Activated CD4-positive, alpha-beta memory T cell treated with anti-CD3 and anti-CD28 coated beads for 36 hours (primary cell): ENCODE data around the gene FLT3LG. TPM values are rescaled to one million over a fixed set of nuclear protein-coding genes. Genes with fewer than 3 reads are reported as not detected.

ENCODE experiments used
- CTCF ChIA-PET: fragments of 350-600 bp; sonication (Branson Sonifier 250); formaldehyde crosslinking; loops from one replicate; lab custom pipeline; 2021; ENCODE audit warnings: antibody characterized with exemption, inconsistent platforms; lab: Charles Lee
- POLR2A ChIA-PET: fragments of 350-600 bp; sonication (Branson Sonifier 250); formaldehyde crosslinking; loops from one replicate; lab custom pipeline; 2021; ENCODE audit warnings: antibody characterized with exemption; lab: Charles Lee
- DNase-seq: peaks from one replicate; pipeline ENCODE4 v3.0.0-alpha.2; 2020
- H3K27ac Mint-ChIP-seq: one replicate; pipeline ENCODE4 v1.8.0; 2021; ENCODE audit warnings: mixed read lengths
- H3K27me3 Mint-ChIP-seq: one replicate; pipeline ENCODE4 v1.8.0; 2021; ENCODE audit warnings: mixed read lengths
- H3K36me3 Mint-ChIP-seq: one replicate; pipeline ENCODE4 v1.8.0; 2021; ENCODE audit warnings: mixed read lengths
- H3K4me1 Mint-ChIP-seq: one replicate; pipeline ENCODE4 v1.8.0; 2021; ENCODE audit warnings: low read depth, mixed read lengths
- H3K4me3 Mint-ChIP-seq: one replicate; pipeline ENCODE4 v1.8.0; 2021; ENCODE audit warnings: mild to moderate bottlenecking, mixed read lengths
- H3K9me3 Mint-ChIP-seq: one replicate; pipeline ENCODE4 v1.8.0; 2021; ENCODE audit warnings: mixed read lengths
- intact Hi-C: fragments of 100-400 bp; cut with micrococcal nuclease; formaldehyde crosslinking; loops from one replicate; pipeline ENCODE4 v1.15.1; 2023
- total RNA-seq, 2 experiments: library from RNA; stranded (reverse); gene quantifications; one replicate each; pipeline ENCODE4 v1.2.3, GENCODE V29; 2021

FLT3LG gene
- 10 to 100 TPM; 50.1 to 51.0 TPM for total RNA-seq

DNA sequence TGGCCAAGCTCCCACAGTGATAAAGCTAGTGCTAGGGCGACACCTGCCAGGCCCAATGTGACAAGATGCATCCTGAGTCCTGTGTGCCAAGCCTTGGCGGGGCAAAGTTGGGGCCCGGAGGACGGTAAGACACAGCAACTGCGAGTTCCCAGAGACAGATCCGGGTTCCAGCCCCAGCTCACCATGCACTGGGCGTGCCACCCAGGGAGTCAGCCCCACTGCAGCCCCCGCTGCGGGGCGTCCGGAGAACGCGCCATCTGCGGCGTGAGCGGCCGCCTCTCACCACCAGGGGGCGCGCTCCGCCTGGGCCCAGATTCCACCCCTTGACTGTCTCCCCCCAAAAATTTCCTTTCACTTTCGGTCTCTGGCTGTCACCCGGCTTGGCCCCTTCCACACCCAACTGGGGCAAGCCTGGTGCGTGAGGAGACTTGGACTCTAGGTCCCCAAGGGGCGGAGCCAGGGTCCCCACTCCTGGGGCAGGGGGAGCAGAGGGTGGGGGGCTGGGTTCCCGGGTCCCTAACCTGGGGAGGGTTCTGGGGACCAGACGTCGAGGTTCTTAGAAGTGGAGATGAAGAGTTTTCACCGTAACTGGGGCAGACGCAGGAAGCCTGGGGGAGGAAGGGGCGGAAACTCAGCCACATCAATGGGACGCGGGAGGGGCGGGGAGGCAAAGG, at the start of gene FLT3LG:
Gene FLT3LG, plus strand, starts transcription at position 348 of the 674 bp plus-strand sequence. CDS start 425 bp downstream, outside the sequence.
- Mint-ChIP-seq H3K4me1 (peaks cover 53% of the 10 kb centered on the region), H3K9me3 (no peaks in the 10 kb centered on the region), H3K36me3 (peaks cover 13% of the 10 kb centered on the region), H3K27ac (peak within 1 kb of the TSS; percentile 92), H3K4me3 (peak within 1 kb of the TSS; percentile 88), H3K27me3 (no peaks in the 10 kb centered on the region)
- ChIA-PET POLR2A (interaction anchor here (1.2 to 6.4 kb wide), 4 partner anchors 14 to 21 kb away, joined by 4 to 52 read pairs (median 4); partner anchors contain the start of genes ALDH16A1, PIH1D1 and RPL13A), CTCF (interaction anchor here (0.6 to 3.0 kb wide), 15 partner anchors 9 to 1345 kb away, joined by 3 to 18 read pairs (median 4); partner anchors contain the start of genes ALDH16A1 and PIH1D1)
- peak; percentile 93 for DNase-seq
- intact Hi-C loops = loop anchor here (1.0 to 10.0 kb wide), 5 partner anchors 21 to 249 kb away; partner anchors contain the start of genes ALDH16A1 and RPS11

DNA sequence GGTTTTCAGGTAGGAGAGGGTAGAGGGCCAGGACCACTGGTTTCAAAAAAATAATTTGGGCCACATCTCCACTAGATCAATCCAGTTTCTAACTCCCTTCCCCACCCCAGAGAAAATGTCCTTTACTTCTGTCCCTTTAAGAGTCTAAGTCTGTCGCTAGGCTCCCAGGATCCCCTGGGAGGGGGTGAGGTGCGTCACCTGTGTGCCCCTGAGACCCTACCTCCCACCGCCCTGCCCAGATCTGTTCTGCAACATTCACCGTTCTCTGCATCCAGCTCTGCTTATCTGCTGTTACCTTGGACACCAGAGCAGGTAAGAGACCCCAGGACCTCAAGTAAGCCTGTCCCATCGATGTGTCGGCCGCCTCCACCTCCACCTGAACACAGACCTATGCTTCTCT, 48.8 kb upstream of the FLT3LG start, which contains the start of gene GFY:
Gene GFY, plus strand, starts transcription at position 211 of the 400 bp plus-strand sequence. CDS start 1,043 bp downstream, outside the sequence.
- peaks cover 47% of the 10 kb centered on the region for H3K4me1 Mint-ChIP-seq
- H3K9me3 Mint-ChIP-seq = no peaks in the 10 kb centered on the region
- DNase-seq = no peak
- peaks cover 81% of the 10 kb centered on the region for H3K27me3 Mint-ChIP-seq
- no peak within 1 kb of the TSS for H3K27ac Mint-ChIP-seq
- no peaks in the 10 kb centered on the region for H3K36me3 Mint-ChIP-seq
- POLR2A ChIA-PET = interaction anchor here (0.9 kb wide), 1 partner anchor 9 kb away, joined by 4 read pairs; no protein-coding TSS in a partner anchor
- no peak within 1 kb of the TSS for H3K4me3 Mint-ChIP-seq
- intact Hi-C loops = no loop called here
- CTCF ChIA-PET = interaction anchor here (0.7 to 1.5 kb wide), 2 partner anchors 15 to 33 kb away, joined by 4 read pairs; no protein-coding TSS in a partner anchor

- POLR2A ChIA-PET = no interaction called here
- Mint-ChIP-seq H3K9me3 (no peaks in the 10 kb centered on the region), H3K4me1 (peaks cover 43% of the 10 kb centered on the region), H3K4me3 (no peak overlapping the region), H3K36me3 (no peaks in the 10 kb centered on the region), H3K27ac (no peak overlapping the region), H3K27me3 (peaks cover 81% of the 10 kb centered on the region)
- peak; percentile 43 for DNase-seq
- CTCF ChIA-PET = interaction anchor here (0.5 to 1.5 kb wide), 3 partner anchors 17 to 201 kb away, joined by 3 to 4 read pairs (median 3); no protein-coding TSS in a partner anchor
- intact Hi-C loops = no loop called here
Observed at GRCh38 chr19:49425922-49426592, 48.0 kb upstream of the FLT3LG start.

DNA sequence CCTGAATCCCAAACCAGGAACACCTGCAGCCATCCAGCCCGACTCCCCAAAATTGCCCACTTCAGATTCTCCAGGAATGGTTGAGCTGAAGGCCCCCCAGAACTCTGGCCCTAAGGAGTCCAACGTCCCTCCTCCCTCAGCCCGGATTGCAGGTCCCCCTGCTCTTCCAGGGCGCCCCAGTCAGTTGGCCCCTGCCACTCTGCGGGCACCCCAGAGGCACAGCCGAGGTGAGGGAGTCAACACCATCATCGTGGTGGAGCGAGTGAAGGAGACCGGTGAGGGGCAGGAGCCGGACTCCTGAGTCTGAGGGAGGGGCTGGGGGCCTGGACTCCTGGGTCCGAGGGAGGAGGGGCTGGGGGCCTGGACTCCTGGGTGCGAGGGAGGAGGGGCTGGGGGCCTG, 46.7 kb upstream of the FLT3LG start:
- ChIA-PET POLR2A (no interaction called here), CTCF (interaction anchor here (0.6 to 3.3 kb wide), 2 partner anchors 18 to 36 kb away, joined by 3 to 17 read pairs; no protein-coding TSS in a partner anchor)
- no peak overlapping the region for H3K4me3 Mint-ChIP-seq
- peaks cover 77% of the 10 kb centered on the region for H3K27me3 Mint-ChIP-seq
- DNase-seq = no peak
- no peak overlapping the region for H3K27ac Mint-ChIP-seq
- H3K4me1 Mint-ChIP-seq = peaks cover 38% of the 10 kb centered on the region
- intact Hi-C loops = no loop called here
- H3K9me3 Mint-ChIP-seq = no peaks in the 10 kb centered on the region
- no peaks in the 10 kb centered on the region for H3K36me3 Mint-ChIP-seq

GRCh38 chr19:49427855-49428546, 46.0 kb upstream of the FLT3LG start:
- no peak overlapping the region for H3K27ac Mint-ChIP-seq
- no peaks in the 10 kb centered on the region for H3K9me3 Mint-ChIP-seq
- no peak overlapping the region for H3K4me3 Mint-ChIP-seq
- DNase-seq = peak; percentile 38
- ChIA-PET POLR2A (no interaction called here), CTCF (interaction anchor here (0.6 to 3.3 kb wide), 2 partner anchors 18 to 37 kb away, joined by 3 to 17 read pairs; no protein-coding TSS in a partner anchor)
- intact Hi-C loops = no loop called here
- peaks cover 38% of the 10 kb centered on the region for H3K4me1 Mint-ChIP-seq
- no peaks in the 10 kb centered on the region for H3K36me3 Mint-ChIP-seq
- peaks cover 78% of the 10 kb centered on the region for H3K27me3 Mint-ChIP-seq

DNA sequence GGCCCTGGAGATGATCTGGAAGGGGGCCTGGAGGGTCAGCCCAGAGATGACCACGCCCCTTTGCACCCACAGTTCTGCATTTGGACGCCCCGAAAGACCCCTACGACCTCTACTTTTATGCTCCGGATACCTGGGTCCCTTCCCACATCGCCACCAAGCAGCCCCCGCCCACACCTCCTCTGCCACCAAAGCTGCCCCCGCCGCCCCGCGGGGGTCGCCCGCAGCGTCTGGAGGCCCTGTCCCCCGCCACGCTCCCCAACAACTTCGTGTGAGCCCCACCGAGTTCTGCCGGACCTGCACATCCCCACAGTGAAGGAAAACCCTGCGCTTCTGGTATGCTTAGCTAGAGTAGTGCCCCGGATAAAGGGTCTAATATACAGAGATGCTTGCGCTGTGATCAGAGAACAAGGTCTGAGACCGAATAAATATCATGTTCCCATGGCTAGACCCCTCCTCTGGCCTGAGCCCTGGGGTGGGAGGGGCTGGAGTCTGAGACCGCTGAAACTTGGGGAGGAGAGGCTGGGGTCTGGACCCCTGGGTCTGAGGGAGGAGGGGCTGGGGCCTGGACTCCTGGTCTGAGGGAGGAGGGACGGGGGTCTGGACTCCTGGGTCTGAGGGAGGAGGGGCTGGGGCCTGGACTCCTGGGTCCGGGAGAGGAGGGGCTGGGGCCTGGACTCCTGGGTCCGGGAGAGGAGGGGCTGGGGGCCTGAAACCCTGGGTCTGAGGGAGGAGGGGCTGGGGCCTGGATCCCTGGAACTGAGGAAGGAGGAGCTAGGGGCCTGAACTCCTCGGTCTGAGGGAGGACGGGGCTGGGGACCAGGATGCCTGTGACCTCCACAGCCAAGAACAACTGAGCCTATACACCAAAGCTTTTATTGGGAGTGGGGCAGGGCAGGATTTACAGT, 45.2 kb upstream of the FLT3LG start:
- H3K9me3 Mint-ChIP-seq = no peaks in the 10 kb centered on the region
- H3K27ac Mint-ChIP-seq = no peak overlapping the region
- H3K4me3 Mint-ChIP-seq = no peak overlapping the region
- peaks cover 80% of the 10 kb centered on the region for H3K27me3 Mint-ChIP-seq
- intact Hi-C loops = no loop called here
- CTCF ChIA-PET = interaction anchor here (1.3 to 3.3 kb wide), 2 partner anchors 33 to 38 kb away, joined by 5 to 17 read pairs; no protein-coding TSS in a partner anchor
- H3K36me3 Mint-ChIP-seq = no peaks in the 10 kb centered on the region
- peaks cover 36% of the 10 kb centered on the region for H3K4me1 Mint-ChIP-seq
- POLR2A ChIA-PET = no interaction called here
- DNase-seq = no peak

GRCh38 chr19:49430172-49430677, 43.8 kb upstream of the FLT3LG start:
- H3K27ac Mint-ChIP-seq = no peak overlapping the region
- no peak overlapping the region for H3K4me3 Mint-ChIP-seq
- H3K9me3 Mint-ChIP-seq = no peaks in the 10 kb centered on the region
- intact Hi-C loops = loop anchor here (1.0 kb wide), 1 partner anchor 38 kb away; no protein-coding TSS in a partner anchor
- CTCF ChIA-PET = interaction anchor here (1.1 to 3.3 kb wide), 4 partner anchors 9 to 39 kb away, joined by 3 to 17 read pairs (median 4); partner anchors contain the start of gene SLC17A7
- peaks cover 33% of the 10 kb centered on the region for H3K4me1 Mint-ChIP-seq
- H3K27me3 Mint-ChIP-seq = peaks cover 80% of the 10 kb centered on the region
- H3K36me3 Mint-ChIP-seq = no peaks in the 10 kb centered on the region
- no peak for DNase-seq
- POLR2A ChIA-PET = no interaction called here

- peaks cover 33% of the 10 kb centered on the region for H3K4me1 Mint-ChIP-seq
- intact Hi-C loops = loop anchor here (1.0 kb wide), 1 partner anchor 39 kb away; no protein-coding TSS in a partner anchor
- no peak overlapping the region for H3K4me3 Mint-ChIP-seq
Observed at GRCh38 chr19:49430678-49431329, 43.2 kb upstream of the FLT3LG start.

DNA sequence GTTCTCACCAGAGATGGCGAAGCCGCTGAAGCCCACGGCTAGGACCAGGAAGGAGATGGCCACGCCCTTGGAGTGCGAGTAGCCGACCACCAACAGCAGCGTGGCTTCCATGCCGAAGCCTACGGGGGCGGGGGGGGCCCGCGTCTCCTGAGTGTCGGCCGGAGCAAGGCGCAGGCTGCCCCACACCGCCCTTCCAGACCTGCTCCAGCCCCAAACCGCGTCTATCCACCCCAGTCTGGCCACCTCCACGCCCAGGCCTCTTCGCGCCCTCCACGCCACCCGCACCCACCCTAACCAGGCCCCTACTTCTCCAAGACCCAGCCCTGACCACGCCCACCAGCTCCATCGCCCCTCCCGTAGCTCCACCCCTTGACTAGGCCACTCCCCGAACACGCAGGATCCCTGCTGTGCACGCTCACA, 42.7 kb upstream of the FLT3LG start:
- POLR2A ChIA-PET = no interaction called here
- CTCF ChIA-PET = interaction anchor here (0.6 to 1.2 kb wide), 2 partner anchors 10 to 65 kb away, joined by 3 read pairs; no protein-coding TSS in a partner anchor
- intact Hi-C loops = no loop called here

More at GRCh38 chr19:49430678-49431329, 43.2 kb upstream of the FLT3LG start:
- Mint-ChIP-seq H3K27me3 (peaks cover 80% of the 10 kb centered on the region), H3K9me3 (no peaks in the 10 kb centered on the region), H3K27ac (no peak overlapping the region), H3K36me3 (no peaks in the 10 kb centered on the region)
- peak; percentile 52 for DNase-seq
- POLR2A ChIA-PET = no interaction called here
- CTCF ChIA-PET = interaction anchor here (0.6 to 3.3 kb wide), 4 partner anchors 10 to 64 kb away, joined by 3 to 17 read pairs (median 4); partner anchors contain the start of gene SLC17A7

More for the DNA sequence above, 42.7 kb upstream of the FLT3LG start:
- Mint-ChIP-seq H3K4me3 (no peak overlapping the region), H3K9me3 (no peaks in the 10 kb centered on the region), H3K27me3 (peaks cover 80% of the 10 kb centered on the region), H3K27ac (no peak overlapping the region), H3K4me1 (peaks cover 36% of the 10 kb centered on the region), H3K36me3 (no peaks in the 10 kb centered on the region)
- peak; percentile 38 for DNase-seq
